Cardiac muscle cell (in vitro differentiated cells and primary cell): ENCODE results near the gene CAPN10. TPM values are rescaled to one million over a fixed set of nuclear protein-coding genes. Genes with fewer than 3 reads are reported as not detected.

Experiments used
- DNase-seq, 2 donors: peaks; one replicate each; pipeline versions ENCODE4 v3.0.0 to v3.0.0-alpha.2; 2010 to 2017; ENCODE audit warnings: low read depth in 1 of 2, low spot score in 1 of 2
- H3K27ac ChIP-seq: fragments of 200-600 bp; sonication (generic); 2 replicates; pipeline ENCODE4 v1.5.1; 2016
- H3K27me3 ChIP-seq: fragments of 200-600 bp; sonication (generic); 2 replicates; pipeline ENCODE4 v1.6.0; 2016; ENCODE audit warnings: control low read depth
- H3K36me3 ChIP-seq: fragments of 200-600 bp; sonication (generic); 2 replicates; pipeline ENCODE4 v1.5.1; 2016; ENCODE audit warnings: control low read depth
- H3K4me1 ChIP-seq: fragments of 200-600 bp; sonication (generic); 2 replicates; pipeline ENCODE4 v1.8.1; 2017; ENCODE audit warnings: low read depth, mild to moderate bottlenecking, mixed run types
- H3K4me3 ChIP-seq: fragments of 200-600 bp; sonication (generic); 2 replicates; pipeline ENCODE4 v1.5.1; 2016; ENCODE audit warnings: mild to moderate bottlenecking
- H3K9me3 ChIP-seq: fragments of 200-600 bp; sonication (generic); 2 replicates; pipeline ENCODE4 v1.5.1; 2017; ENCODE audit warnings: low read depth, mild to moderate bottlenecking, control low read depth
- CTCF ChIP-seq: IDR thresholded peaks from 2 replicates; pipeline ENCODE4 v1.5.1; 2012; ENCODE audit warnings: low read depth, mild to moderate bottlenecking, low read length
- polyA plus RNA-seq: library from polyadenylated mRNA; unstranded; fragments of >200 nt; fragmentation: Nextera tagmentation; extraction: Ambion mirVana; gene quantifications from 2 replicates; pipeline ENCODE4 v1.2.1, GENCODE V29; 2016
- total RNA-seq: library from RNA; depleted of rRNA; stranded (reverse); fragments of >200 nt; gene quantifications from 2 replicates; pipeline ENCODE4 v1.2.3, GENCODE V29; 2016

CAPN10 gene
- total and polyA plus RNA-seq, 2 experiments from 2014 or later: 60.8 to 62.8 TPM

GRCh38 chr2:240638512-240639160 lies 52.1 kb downstream of the CAPN10 start:
- no peak for TF ChIP-seq CTCF
- Histone ChIP-seq H3K4me1 (no peaks in the 10 kb centered on the region), H3K4me3 (no peak overlapping the region), H3K27me3 (no peaks in the 10 kb centered on the region), H3K9me3 (no peaks in the 10 kb centered on the region), H3K27ac (no peak overlapping the region), H3K36me3 (no peaks in the 10 kb centered on the region)
- peak in 1 of 2 donors; percentile 5 for DNase-seq

GRCh38 chr2:240639566-240639965 lies 53.0 kb downstream of the CAPN10 start:
- Histone ChIP-seq H3K27ac (no peak overlapping the region), H3K4me3 (no peak overlapping the region), H3K27me3 (no peaks in the 10 kb centered on the region), H3K9me3 (no peaks in the 10 kb centered on the region), H3K36me3 (no peaks in the 10 kb centered on the region), H3K4me1 (no peaks in the 10 kb centered on the region)
- no peak for TF ChIP-seq CTCF
- DNase-seq: no peak

DNA sequence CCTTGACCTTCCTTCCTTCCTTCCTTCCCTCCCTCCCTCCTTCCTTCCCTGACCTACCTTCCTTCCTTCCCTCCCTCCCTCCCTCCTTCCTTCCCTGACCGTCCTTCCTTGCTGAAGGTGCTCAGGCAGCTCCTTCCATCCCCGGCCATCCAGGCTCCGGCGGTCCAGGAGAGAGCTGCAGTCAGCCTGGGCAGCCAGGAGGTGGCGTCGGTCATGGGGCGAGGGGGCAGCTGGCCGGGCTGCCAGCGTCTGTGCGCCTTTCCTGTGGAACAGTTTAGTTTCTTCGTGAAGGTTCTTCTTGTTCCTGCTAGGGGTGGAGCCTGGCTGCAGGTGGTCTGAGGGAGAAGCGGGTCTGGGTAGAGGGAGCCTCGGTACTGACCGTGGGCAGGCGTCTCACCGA lies 54.4 kb downstream of the CAPN10 start:
- peak; percentile 30 to 39 for DNase-seq
- TF ChIP-seq CTCF: peak; percentile 37
- no peak overlapping the region for H3K4me3 ChIP-seq

DNA sequence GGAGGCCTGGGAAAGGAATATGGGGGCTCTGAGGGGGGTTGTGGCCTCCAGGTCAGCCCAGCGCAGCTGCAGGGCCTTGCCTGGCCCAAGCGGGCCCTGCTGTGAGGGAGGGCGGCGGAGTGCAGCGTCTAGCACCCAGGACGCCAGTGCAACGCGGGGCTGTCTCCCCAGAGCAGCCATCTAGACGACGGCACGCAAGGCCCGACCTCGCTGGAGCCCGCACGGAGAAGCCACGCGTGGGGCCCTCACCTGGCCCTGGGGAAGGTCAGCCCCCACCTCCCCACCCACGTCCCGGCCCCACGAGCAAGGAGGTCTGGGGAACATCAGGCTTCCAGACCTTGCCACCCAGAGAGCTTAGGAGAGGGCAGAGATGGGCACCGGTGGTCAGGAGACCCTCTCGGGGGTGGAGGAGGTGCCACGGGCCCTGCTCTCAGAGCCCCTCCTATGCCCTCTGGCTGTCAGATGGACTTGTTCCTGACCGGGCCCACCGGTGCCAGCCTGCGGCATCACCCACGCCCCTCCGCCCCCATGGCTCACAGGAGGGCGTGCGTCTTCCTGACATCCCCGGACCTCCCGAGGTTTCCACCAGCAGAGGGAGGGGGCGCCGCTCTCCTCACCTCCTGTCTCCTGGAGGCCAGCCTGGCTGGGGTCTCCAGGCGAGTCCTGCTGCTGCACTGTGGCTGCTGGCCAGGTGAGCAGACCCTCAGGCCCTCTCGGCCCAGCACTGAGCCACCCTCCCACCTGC lies 55.7 kb downstream of the CAPN10 start:
- Histone ChIP-seq H3K36me3 (no peaks in the 10 kb centered on the region), H3K4me1 (no peaks in the 10 kb centered on the region), H3K9me3 (no peaks in the 10 kb centered on the region), H3K27ac (no peak overlapping the region), H3K27me3 (no peaks in the 10 kb centered on the region), H3K4me3 (no peak overlapping the region)
- TF ChIP-seq CTCF: no peak
- no peak for DNase-seq

More for the DNA sequence above, 54.4 kb downstream of the CAPN10 start:
- Histone ChIP-seq H3K9me3 (no peaks in the 10 kb centered on the region), H3K36me3 (no peaks in the 10 kb centered on the region), H3K27ac (no peak overlapping the region), H3K4me1 (no peaks in the 10 kb centered on the region), H3K27me3 (no peaks in the 10 kb centered on the region)

DNA sequence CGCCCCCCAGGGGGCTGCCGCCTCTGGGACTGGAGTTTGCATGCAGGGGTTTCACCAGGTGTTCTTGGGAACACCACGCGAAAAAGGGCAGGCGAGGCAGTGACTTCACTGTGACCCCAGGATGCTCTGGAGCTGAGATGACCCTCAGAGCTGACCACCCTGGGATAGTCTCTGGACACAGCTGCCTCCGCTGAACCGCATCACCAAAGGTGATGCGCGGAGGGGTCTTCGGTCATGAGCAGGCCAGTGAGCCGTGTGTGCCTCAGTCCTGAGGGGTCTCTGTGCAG lies 56.2 kb downstream of the CAPN10 start:
- Histone ChIP-seq H3K27me3 (no peaks in the 10 kb centered on the region), H3K4me3 (no peak overlapping the region), H3K27ac (no peak overlapping the region), H3K36me3 (no peaks in the 10 kb centered on the region), H3K4me1 (no peaks in the 10 kb centered on the region), H3K9me3 (no peaks in the 10 kb centered on the region)
- no peak for TF ChIP-seq CTCF
- no peak for DNase-seq
